Smooth muscle cell of the pulmonary artery (primary cell): Measurements from ENCODE around the gene GPRIN3. TPM values are rescaled to one million over a fixed set of nuclear protein-coding genes. Genes with fewer than 3 reads are reported as not detected.

Experiments
- total RNA-seq: library from RNA; depleted of rRNA; stranded (reverse); fragments of >200 nt; gene quantifications from 2 replicates; pipeline ENCODE4 v1.2.3, GENCODE V29; 2014

The GPRIN3 gene
- total RNA-seq = 0.03 and 0.65 TPM in 2 replicates

DNA sequence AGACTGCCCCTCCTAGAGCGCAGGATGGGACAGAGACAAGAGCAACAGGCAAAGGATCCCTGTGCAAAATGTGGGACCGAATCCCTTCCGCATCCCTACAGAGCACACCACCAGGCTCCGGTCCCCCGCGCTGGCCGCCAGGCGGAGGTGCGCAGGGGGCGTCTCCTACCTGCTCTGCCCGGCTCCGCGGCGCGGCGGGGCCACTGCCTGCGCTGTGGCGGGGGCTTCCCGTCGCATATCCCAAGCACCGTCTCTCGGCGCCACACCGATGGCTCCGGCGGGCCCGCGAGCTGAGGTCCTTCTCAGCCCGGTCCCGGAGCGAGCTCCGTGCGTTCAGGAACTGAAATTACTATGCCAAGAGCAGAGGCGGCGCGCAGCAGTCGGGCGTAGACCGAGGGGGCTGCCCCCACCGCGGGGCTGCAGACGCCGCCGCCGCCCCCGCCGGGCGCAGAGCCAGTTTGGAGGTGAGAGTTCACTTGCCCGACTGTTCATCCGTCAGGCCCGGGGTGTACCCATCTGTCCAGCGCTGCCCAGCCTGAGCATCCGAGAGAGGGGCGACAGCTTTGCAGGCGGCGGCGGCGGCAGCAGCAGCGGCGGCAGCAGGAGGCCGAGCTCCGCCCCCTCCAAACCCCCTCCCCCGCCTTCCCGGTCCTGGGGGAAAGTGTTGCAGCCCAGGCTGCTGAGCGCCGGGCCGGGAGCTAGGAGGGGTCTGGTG is at the start of gene GPRIN3:
GPRIN3 (minus strand) TSS at position 355 of the 715 bp plus-strand sequence. CDS start 57,690 bp downstream, outside the sequence.

Other genes starting within 250 kb of the GPRIN3 start
- gene TIGD2, start 196.3 kb downstream of the GPRIN3 start, total RNA-seq = 4.3 and 8.9 TPM in 2 replicates